Measurements from ENCODE around the gene PDZRN3.

DNA sequence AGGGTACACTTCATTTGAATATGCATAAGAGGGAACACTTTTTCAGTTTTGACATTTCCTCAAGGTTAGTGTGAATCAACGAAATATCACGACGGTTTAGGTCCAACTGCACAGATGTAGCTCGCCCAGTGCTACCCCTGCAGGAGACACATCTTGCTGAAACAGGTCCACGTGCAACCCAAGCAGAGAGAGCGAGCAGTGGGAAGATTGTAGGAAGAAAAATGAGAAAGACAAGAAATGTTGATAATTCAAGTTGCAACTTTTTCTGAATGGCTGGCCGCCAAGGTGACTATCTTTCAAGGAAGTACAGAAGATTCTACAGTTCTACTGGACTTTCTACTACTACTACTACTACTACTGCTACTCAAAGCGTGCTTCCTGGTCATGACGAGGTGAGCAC is 231.7 kb downstream of the PDZRN3 start:
- TF ChIP-seq CTCF (IDR thresholded peaks at IDR 0.05) (no peak), POLR2A (IDR thresholded peaks at IDR 0.05) (no peak)
